IMR-90 (cell line): ENCODE data around the gene SLC37A1. TPM values are rescaled to one million over a fixed set of nuclear protein-coding genes. Genes with fewer than 3 reads are reported as not detected.

Experiments
- ATAC-seq: fragments of 200-7000 bp; cut with Tn5 transposase; 2 replicates; pipeline ENCODE4 v1.9.1; 2020; ENCODE audit warnings: low read depth, mild to moderate bottlenecking, moderate library complexity
- BruUV-seq: library from RNA; stranded (reverse); fragments of 400-500 nt; replicated peaks from 2 replicates; lab custom pipeline; 2021; lab: Mats Ljungman, UMichigan
- CTCF ChIA-PET: fragments of 300-600 bp; formaldehyde crosslinking; extraction: SDS; loops from one replicate; lab custom pipeline; 2021; ENCODE audit warnings: antibody characterized with exemption; lab: Yijun Ruan, JAX
- POLR2A ChIA-PET: fragments of 300-600 bp; sonication (Branson Sonifier 250); formaldehyde crosslinking; loops from one replicate; lab custom pipeline; 2022; ENCODE audit warnings: antibody characterized with exemption; ENCODE audit not compliant: unreplicated experiment; lab: Charles Lee
- DNase-seq: peaks from one replicate; pipeline ENCODE4 v3.0.0; 2013
- H2AFZ ChIP-seq: replicated peaks from 2 replicates; pipeline ENCODE3; 2013; ENCODE audit warnings: low read length, mild to moderate bottlenecking; ENCODE audit not compliant: poor library complexity
- H2AK5ac ChIP-seq: 2 replicates; pipeline ENCODE4 v1.6.1; 2013; ENCODE audit warnings: low read depth, low read length, inconsistent platforms
- H2AK9ac ChIP-seq: replicated peaks from 2 replicates; pipeline ENCODE3; 2013; ENCODE audit warnings: mild to moderate bottlenecking, low read depth, low read length, moderate library complexity; ENCODE audit not compliant: poor library complexity
- H2BK120ac ChIP-seq: 2 replicates; pipeline ENCODE4 v1.6.1; 2013; ENCODE audit warnings: low read depth, low read length, inconsistent platforms
- H2BK15ac ChIP-seq: 3 replicates; pipeline ENCODE4 v1.6.1; 2013; ENCODE audit warnings: low read depth, low read length, inconsistent platforms
- H2BK20ac ChIP-seq: 2 replicates; pipeline ENCODE4 v1.6.1; 2013; ENCODE audit warnings: low read depth, mild to moderate bottlenecking, inconsistent platforms, low read length, moderate library complexity
- H2BK5ac ChIP-seq: 2 replicates; pipeline ENCODE4 v1.6.1; 2013; ENCODE audit warnings: mild to moderate bottlenecking, low read depth, low read length, inconsistent platforms; ENCODE audit not compliant: poor library complexity, severe bottlenecking
- H3K14ac ChIP-seq: replicated peaks from 2 replicates; pipeline ENCODE4 v1.6.1; 2013; ENCODE audit warnings: low read depth, low read length, inconsistent platforms
- H3K18ac ChIP-seq: 2 replicates; pipeline ENCODE4 v1.6.1; 2013; ENCODE audit warnings: low read depth, low read length, control low read depth
- H3K23ac ChIP-seq: 2 replicates; pipeline ENCODE4 v1.6.1; 2013; ENCODE audit warnings: low read depth, low read length, inconsistent platforms
- H3K27ac ChIP-seq: 2 replicates; pipeline ENCODE4 v1.5.1; 2013; ENCODE audit warnings: mild to moderate bottlenecking, control low read depth, low read length; ENCODE audit not compliant: insufficient read depth
- H3K27me3 ChIP-seq: 2 replicates; pipeline ENCODE4 v1.6.1; 2013; ENCODE audit warnings: low read length; ENCODE audit not compliant: control insufficient read depth, insufficient read depth
- H3K36me3 ChIP-seq: 2 replicates; pipeline ENCODE4 v1.6.1; 2013; ENCODE audit warnings: low read length, mixed read lengths; ENCODE audit not compliant: control insufficient read depth, insufficient read depth
- H3K4ac ChIP-seq: 2 replicates; pipeline ENCODE4 v1.6.1; 2013; ENCODE audit warnings: low read depth, low read length, inconsistent platforms
- H3K4me1 ChIP-seq: 2 replicates; pipeline ENCODE4 v1.6.1; 2013; ENCODE audit warnings: low read length, mixed read lengths; ENCODE audit not compliant: control insufficient read depth, insufficient read depth
- H3K4me2 ChIP-seq: 2 replicates; pipeline ENCODE4 v1.6.1; 2013; ENCODE audit warnings: low read depth, mild to moderate bottlenecking, control low read depth, low read length, moderate library complexity
- H3K4me3 ChIP-seq: 2 replicates; pipeline ENCODE4 v1.5.1; 2013; ENCODE audit warnings: low read depth, mild to moderate bottlenecking, control low read depth, low read length, moderate library complexity; ENCODE audit not compliant: insufficient read depth
- H3K56ac ChIP-seq: 2 replicates; pipeline ENCODE4 v1.6.1; 2013; ENCODE audit warnings: low read length, inconsistent platforms; ENCODE audit not compliant: insufficient read depth; ENCODE audit errors: extremely low read depth
- H3K79me1 ChIP-seq, 2 experiments: 2 replicates each; pipeline ENCODE4 v1.6.1; 2013; ENCODE audit warnings: low read length in 2 of 2, inconsistent platforms in 1 of 2, low read depth in 1 of 2
- H3K9ac ChIP-seq: 2 replicates; pipeline ENCODE4 v1.6.1; 2013; ENCODE audit warnings: low read depth, low read length, control low read depth
- H3K9me1 ChIP-seq: 2 replicates; pipeline ENCODE4 v1.6.1; 2013; ENCODE audit warnings: low read length, inconsistent platforms; ENCODE audit not compliant: insufficient read depth
- H3K9me3 ChIP-seq: 2 replicates; pipeline ENCODE4 v1.6.1; 2013; ENCODE audit warnings: low read length; ENCODE audit not compliant: control insufficient read depth, insufficient read depth
- H4K20me1 ChIP-seq: 2 replicates; pipeline ENCODE4 v1.6.1; 2013; ENCODE audit warnings: low read length, inconsistent platforms; ENCODE audit not compliant: insufficient read depth
- H4K5ac ChIP-seq: 2 replicates; pipeline ENCODE4 v1.6.1; 2013; ENCODE audit warnings: mild to moderate bottlenecking, low read depth, low read length, control low read depth
- H4K8ac ChIP-seq, 2 experiments: 2 replicates each; pipeline ENCODE4 v1.6.1; 2013; ENCODE audit warnings: low read depth in 2 of 2, low read length in 2 of 2, control low read depth in 1 of 2, inconsistent platforms in 1 of 2
- H4K91ac ChIP-seq: 2 replicates; pipeline ENCODE4 v1.6.1; 2013; ENCODE audit warnings: low read depth, low read length, inconsistent platforms; ENCODE audit not compliant: insufficient read depth
- BHLHE40 ChIP-seq: fragments of 150-350 bp; IDR thresholded peaks from 2 replicates; pipeline ENCODE4 v1.6.1; 2016; ENCODE audit warnings: mild to moderate bottlenecking, low read depth, low read length
- CTCF ChIP-seq: conservative IDR thresholded peaks from 2 replicates; pipeline ENCODE4 v1.5.1; 2012; ENCODE audit warnings: mild to moderate bottlenecking, low read depth, low read length, improper control_type of control experiment
- ELK1 ChIP-seq: fragments of 150-350 bp; IDR thresholded peaks from 2 replicates; pipeline ENCODE4 v1.6.1; 2016; ENCODE audit warnings: low read depth, mild to moderate bottlenecking, low read length, moderate library complexity, borderline replicate concordance
- MAFK ChIP-seq: IDR thresholded peaks from 2 replicates; pipeline ENCODE4 v1.6.1; 2012; ENCODE audit warnings: low read depth, low read length, improper control_type of control experiment
- NFE2L2 ChIP-seq: fragments of 150-350 bp; IDR thresholded peaks from 2 replicates; pipeline ENCODE4 v1.6.1; 2016; ENCODE audit warnings: low read depth, mild to moderate bottlenecking, low read length
- USF2 ChIP-seq: fragments of 150-350 bp; IDR thresholded peaks from 2 replicates; pipeline ENCODE4 v1.6.1; 2017; ENCODE audit warnings: mild to moderate bottlenecking, antibody characterized with exemption, low read length, low read depth
- WGBS, 2 experiments: methylation state at CpG; one replicate each; pipeline versions ENCODE4 v1.1.5 to v1.1.7; 2013; ENCODE audit warnings: missing lambda C conversion rate in 2 of 2; ENCODE audit not compliant: insufficient read length in 1 of 2; ENCODE audit errors: extremely low coverage in 2 of 2; 5-methylcytosine and 5-hydroxymethylcytosine counted together
- dilution Hi-C: fragments of 300-500 bp; cut with HindIII; formaldehyde crosslinking; loops from one replicate; pipeline ENCODE4 v1.14.3; 2018; ENCODE audit warnings: low sequenced_read_pairs; ENCODE audit not compliant: unreplicated experiment
- in situ Hi-C: fragments of 300-500 bp; cut with MboI; formaldehyde crosslinking; loops from 3 replicates; pipeline ENCODE4 v1.14.3; 2019; ENCODE audit warnings: low sequenced_read_pairs, inconsistent platforms, mixed read lengths
- intact Hi-C: fragments of 100-400 bp; cut with micrococcal nuclease; formaldehyde crosslinking; loops from 2 replicates; pipeline ENCODE4 v1.10.0; 2022
- polyA plus RNA-seq, 3 experiments: library from polyadenylated mRNA; depleted of rRNA; stranded (reverse); fragments of >200 nt; gene quantifications; 2 replicates each; pipeline ENCODE4 v1.2.3, GENCODE V29; 2012; ENCODE audit warnings: low replicate concordance in 1 of 3
- total RNA-seq: library from RNA; depleted of rRNA; stranded (reverse); fragments of >200 nt; gene quantifications from 2 replicates; pipeline ENCODE4 v1.2.3, GENCODE V29; 2012

The SLC37A1 gene
- total and polyA plus RNA-seq, 2 of the 4 experiments (the other 2 are of a cell fraction) = 0.36 to 0.48 TPM

- no peaks in the 10 kb centered on the region for H3K4me1 ChIP-seq
- H2AK5ac ChIP-seq = no peak overlapping the region
- H3K9ac ChIP-seq = no peak overlapping the region
- no peak overlapping the region for H3K4me2 ChIP-seq
- H2BK120ac ChIP-seq = no peak overlapping the region
- in situ Hi-C loops (no loop called here), dilution Hi-C loops (no loop called here), intact Hi-C loops (no loop called here)
- H3K27me3 ChIP-seq = peaks cover 16% of the 10 kb centered on the region; the same call in 1 of the 2 replicates
- no peaks in the 10 kb centered on the region for H3K9me1 ChIP-seq
- no peaks in the 10 kb centered on the region for H3K9me3 ChIP-seq
- DNase-seq (no peak), ATAC-seq (no peak)
- no peak overlapping the region for H4K8ac ChIP-seq
- no peak overlapping the region for H3K56ac ChIP-seq
- WGBS, 2 experiments = 50% methylated on average over 2 of the region's 10 CpGs; no CpG with 5 or more reads in 1 of the 2 experiments
- POLR2A ChIA-PET = no interaction called here
- H3K18ac ChIP-seq = no peak overlapping the region
- no peak overlapping the region for H3K14ac ChIP-seq
- no peak overlapping the region for H3K27ac ChIP-seq
- no peak overlapping the region for H2BK20ac ChIP-seq
- H3K23ac ChIP-seq = no peak overlapping the region
- BruUV-seq = no TSS peak
- no peak overlapping the region for H2BK5ac ChIP-seq
- no peaks in the 10 kb centered on the region for H3K79me1 ChIP-seq
- CTCF ChIA-PET = no interaction called here
- TF ChIP-seq CTCF = no peak
- TF ChIP-seq MAFK = no peak
- no peak for TF ChIP-seq ELK1
- TF ChIP-seq BHLHE40 = no peak
- no peak for TF ChIP-seq USF2
- TF ChIP-seq NFE2L2 = no peak
- no peak overlapping the region for H4K5ac ChIP-seq
- no peak overlapping the region for H2AK9ac ChIP-seq
- H3K36me3 ChIP-seq = no peaks in the 10 kb centered on the region
- H3K4ac ChIP-seq = no peak overlapping the region
- no peak overlapping the region for H2BK15ac ChIP-seq
- H4K20me1 ChIP-seq = no peaks in the 10 kb centered on the region
- no peak overlapping the region for H2AFZ ChIP-seq
- H4K91ac ChIP-seq = no peak overlapping the region
- no peak overlapping the region for H3K4me3 ChIP-seq
These were observed 32.9 kb upstream of the SLC37A1 start for GRCh38 chr21:42480736-42481135.
